Measurements from ENCODE around the gene IDH2.

The IDH2 gene

DNA sequence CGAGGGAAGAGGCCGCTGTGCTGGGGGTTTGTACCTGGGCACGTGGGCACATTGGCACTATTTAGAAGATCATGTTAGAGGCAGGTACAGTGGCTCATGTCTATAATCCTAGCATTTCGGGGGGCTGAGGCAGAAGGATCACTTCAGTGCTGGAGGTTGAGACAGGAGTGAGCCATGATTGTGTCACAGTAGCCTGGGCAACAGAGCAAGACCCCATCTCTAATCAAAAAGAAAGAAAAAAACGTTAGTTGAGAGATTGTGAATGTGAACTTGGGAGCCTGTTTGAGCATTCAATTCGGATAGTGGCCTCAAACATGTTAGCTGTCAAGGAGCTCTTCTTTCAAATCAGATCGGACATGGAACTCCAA lies 36.6 kb downstream of the IDH2 start:
- Histone ChIP-seq H3K27me3 (replicated peaks; ENCODE audit: control insufficient read depth, insufficient read depth, low read length) (no peaks in the 10 kb centered on the region), H3K4me3 (replicated peaks; ENCODE audit: low read depth, low read length) (no peak overlapping the region), H3K36me3 (ENCODE audit: control insufficient read depth, insufficient read depth, low read length) (peaks cover 13% of the 10 kb centered on the region)
- TF ChIP-seq CTCF (IDR thresholded peaks at IDR 0.05; ENCODE audit: insufficient read depth, low read length, poor library complexity, severe bottlenecking) = no peak
- DNase-seq (ENCODE audit: extremely low read depth, insufficient read length) = no peak

GRCh38 chr15:90064911-90065681 lies 37.2 kb downstream of the IDH2 start:
- H3K4me3 ChIP-seq (replicated peaks; ENCODE audit: low read depth, low read length) = no peak overlapping the region
- no peak for DNase-seq (ENCODE audit: extremely low read depth, insufficient read length)
- peaks cover 13% of the 10 kb centered on the region for H3K36me3 ChIP-seq (ENCODE audit: control insufficient read depth, insufficient read depth, low read length)
- H3K27me3 ChIP-seq (replicated peaks; ENCODE audit: control insufficient read depth, insufficient read depth, low read length) = no peaks in the 10 kb centered on the region
- no peak for TF ChIP-seq CTCF (IDR thresholded peaks at IDR 0.05; ENCODE audit: insufficient read depth, low read length, poor library complexity, severe bottlenecking)

GRCh38 chr15:90063770-90064247 lies 38.5 kb downstream of the IDH2 start:
- peaks cover 10% of the 10 kb centered on the region for H3K36me3 ChIP-seq (ENCODE audit: control insufficient read depth, insufficient read depth, low read length)
- DNase-seq (ENCODE audit: extremely low read depth, insufficient read length) = no peak
- TF ChIP-seq CTCF (IDR thresholded peaks at IDR 0.05; ENCODE audit: insufficient read depth, low read length, poor library complexity, severe bottlenecking) = no peak
- H3K27me3 ChIP-seq (replicated peaks; ENCODE audit: control insufficient read depth, insufficient read depth, low read length) = no peaks in the 10 kb centered on the region
- no peak overlapping the region for H3K4me3 ChIP-seq (replicated peaks; ENCODE audit: low read depth, low read length)

DNA sequence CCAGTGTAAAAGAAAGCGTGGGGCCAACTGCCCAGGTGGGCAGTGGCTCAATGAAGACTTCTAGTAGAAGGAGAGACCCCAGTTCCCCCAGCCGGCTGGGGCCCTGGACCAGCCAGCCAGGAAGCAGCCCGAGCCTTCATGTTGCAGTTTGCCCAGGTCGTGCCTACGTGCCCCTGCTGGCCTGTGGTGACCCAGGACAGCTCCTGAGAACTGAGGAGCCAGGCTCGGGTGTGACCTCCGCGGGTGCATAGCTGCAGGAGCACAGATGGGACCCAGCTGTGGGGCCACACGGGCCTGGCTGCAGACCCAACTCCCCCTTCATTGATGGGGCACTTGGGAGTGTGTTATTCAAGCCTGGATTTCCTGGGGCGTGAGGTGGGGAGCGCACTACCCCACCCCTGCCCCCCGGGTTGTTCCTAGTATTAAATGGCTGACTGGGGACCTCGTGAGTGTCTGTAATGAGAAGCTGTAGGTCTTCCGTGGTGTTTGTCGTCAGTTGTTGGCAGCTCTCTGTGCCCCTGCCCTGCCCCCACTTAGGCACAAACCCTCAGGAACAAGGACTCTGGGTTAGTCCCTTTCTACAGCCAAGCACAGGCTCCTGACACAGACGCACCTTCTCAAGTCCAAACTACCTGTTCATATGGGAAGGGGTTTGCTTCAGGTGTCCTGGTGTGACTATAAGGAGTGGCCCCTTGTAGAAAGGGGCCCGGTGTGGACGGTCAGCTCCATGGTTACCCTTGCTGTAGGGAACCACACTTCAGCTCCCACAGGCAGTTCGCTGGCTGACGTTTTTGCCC lies 39.1 kb downstream of the IDH2 start:
- TF ChIP-seq CTCF (IDR thresholded peaks at IDR 0.05; ENCODE audit: insufficient read depth, low read length, poor library complexity, severe bottlenecking) = no peak
- no peak for DNase-seq (ENCODE audit: extremely low read depth, insufficient read length)
- no peaks in the 10 kb centered on the region for H3K27me3 ChIP-seq (replicated peaks; ENCODE audit: control insufficient read depth, insufficient read depth, low read length)
- peaks cover 8% of the 10 kb centered on the region for H3K36me3 ChIP-seq (ENCODE audit: control insufficient read depth, insufficient read depth, low read length)
- H3K4me3 ChIP-seq (replicated peaks; ENCODE audit: low read depth, low read length) = no peak overlapping the region

DNA sequence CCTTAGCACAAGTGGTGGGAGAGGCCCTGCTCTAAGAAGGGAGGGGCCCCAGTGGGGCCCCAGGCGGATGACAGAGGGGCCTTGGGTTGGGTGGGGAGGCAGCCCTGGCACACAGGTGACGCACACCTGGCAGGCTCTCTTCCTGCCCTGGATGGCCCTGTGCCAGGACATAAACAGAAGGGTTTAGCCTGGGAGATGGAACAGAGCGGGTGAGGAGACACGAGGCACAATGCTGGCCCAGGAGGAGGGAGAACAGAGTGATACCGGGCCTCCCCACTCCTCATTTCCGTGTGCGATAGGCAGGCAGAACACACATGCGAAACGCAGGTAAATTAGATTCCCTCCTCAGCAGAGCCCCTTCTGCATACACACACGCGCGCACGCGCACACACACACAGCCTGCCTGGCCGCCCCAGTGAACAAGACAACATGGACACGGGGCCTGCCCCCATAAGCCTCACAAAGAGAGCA lies 39.8 kb downstream of the IDH2 start:
- no peak for DNase-seq (ENCODE audit: extremely low read depth, insufficient read length)
- no peak overlapping the region for H3K4me3 ChIP-seq (replicated peaks; ENCODE audit: low read depth, low read length)
- peaks cover 2% of the 10 kb centered on the region for H3K36me3 ChIP-seq (ENCODE audit: control insufficient read depth, insufficient read depth, low read length)
- no peak for TF ChIP-seq CTCF (IDR thresholded peaks at IDR 0.05; ENCODE audit: insufficient read depth, low read length, poor library complexity, severe bottlenecking)
- H3K27me3 ChIP-seq (replicated peaks; ENCODE audit: control insufficient read depth, insufficient read depth, low read length) = no peaks in the 10 kb centered on the region

Data from GM06990 (cell line).